Mucosa of stomach (tissue), 1 donor: Measurements from ENCODE around the gene DIS3L2.

Experiments used
- H3K27me3 ChIP-seq: one replicate; pipeline ENCODE4 v1.7.0; 2013; ENCODE audit warnings: mild to moderate bottlenecking, low read length; ENCODE audit not compliant: control insufficient read depth, insufficient read depth
- H3K36me3 ChIP-seq: one replicate; pipeline ENCODE4 v1.7.0; 2013; ENCODE audit warnings: low read length; ENCODE audit not compliant: control insufficient read depth, insufficient read depth
- H3K4me1 ChIP-seq: one replicate; pipeline ENCODE4 v1.7.0; 2013; ENCODE audit warnings: mild to moderate bottlenecking, low read length; ENCODE audit not compliant: control insufficient read depth, insufficient read depth
- H3K4me3 ChIP-seq: one replicate; pipeline ENCODE4 v1.7.0; 2013; ENCODE audit warnings: low read length
- H3K9ac ChIP-seq: one replicate; pipeline ENCODE4 v1.7.0; 2013; ENCODE audit warnings: mild to moderate bottlenecking, low read length, moderate library complexity
- H3K9me3 ChIP-seq: one replicate; pipeline ENCODE4 v1.7.0; 2013; ENCODE audit warnings: mild to moderate bottlenecking, low read length, moderate library complexity; ENCODE audit not compliant: control insufficient read depth
- donor health status: Pancreatic carcinoma.

Gene DIS3L2

GRCh38 chr2:231932985-231933915 is 28.3 kb upstream of the DIS3L2 start:
- Histone ChIP-seq H3K27me3 (peaks cover 25% of the 10 kb centered on the region), H3K4me1 (no peaks in the 10 kb centered on the region), H3K9me3 (no peaks in the 10 kb centered on the region), H3K9ac (no peak overlapping the region), H3K36me3 (no peaks in the 10 kb centered on the region), H3K4me3 (no peak overlapping the region)

GRCh38 chr2:231933916-231934401 is 27.6 kb upstream of the DIS3L2 start:
- Histone ChIP-seq H3K4me1 (no peaks in the 10 kb centered on the region), H3K27me3 (peaks cover 24% of the 10 kb centered on the region), H3K4me3 (no peak overlapping the region), H3K9me3 (no peaks in the 10 kb centered on the region), H3K36me3 (no peaks in the 10 kb centered on the region), H3K9ac (no peak overlapping the region)

DNA sequence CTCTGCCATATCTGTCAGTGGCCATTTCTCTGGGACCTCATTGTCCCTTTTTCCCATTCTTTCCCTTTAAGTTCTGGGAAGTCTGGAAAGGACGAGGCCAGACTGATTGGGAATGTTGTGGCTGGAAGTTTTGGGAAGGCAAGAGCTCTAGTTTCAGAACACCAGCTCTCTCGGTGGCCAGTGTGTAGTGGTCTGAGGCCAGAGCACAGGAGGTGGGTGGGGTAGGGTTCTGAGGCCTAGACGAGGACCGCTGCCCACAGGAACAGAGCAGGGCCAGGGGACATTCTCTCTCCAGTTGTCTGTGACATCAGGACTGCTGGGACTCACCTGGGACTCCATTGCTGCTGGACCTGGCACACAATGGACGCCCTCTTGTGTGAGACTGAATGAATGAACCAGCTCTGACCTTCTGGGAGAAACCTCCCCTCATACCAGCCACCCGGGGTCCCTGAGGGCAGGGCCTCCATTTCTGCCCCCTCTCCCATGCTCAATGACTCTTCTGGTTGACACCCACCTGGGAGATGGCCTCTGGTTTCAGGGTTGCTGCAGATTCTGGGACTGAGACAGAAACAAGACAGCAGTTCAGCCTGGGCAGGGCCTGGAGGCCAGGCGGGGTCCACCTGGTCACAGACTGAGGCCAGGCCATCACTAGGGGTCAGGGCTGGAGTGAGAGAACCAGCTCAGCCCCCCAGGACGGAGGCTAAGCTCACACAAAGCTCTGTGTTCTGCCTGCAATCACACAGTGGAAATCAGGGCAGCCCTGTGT is 26.9 kb upstream of the DIS3L2 start:
- Histone ChIP-seq H3K4me1 (no peaks in the 10 kb centered on the region), H3K9me3 (no peaks in the 10 kb centered on the region), H3K9ac (no peak overlapping the region), H3K27me3 (peaks cover 17% of the 10 kb centered on the region), H3K4me3 (no peak overlapping the region), H3K36me3 (no peaks in the 10 kb centered on the region)

- no peaks in the 10 kb centered on the region for H3K9me3 ChIP-seq
- H3K4me1 ChIP-seq, result no peaks in the 10 kb centered on the region
- no peak overlapping the region for H3K9ac ChIP-seq
- H3K36me3 ChIP-seq, result no peaks in the 10 kb centered on the region
- H3K4me3 ChIP-seq, result no peak overlapping the region
- peaks cover 12% of the 10 kb centered on the region for H3K27me3 ChIP-seq
Measured at GRCh38 chr2:231935207-231935524, 26.3 kb upstream of the DIS3L2 start.

DNA sequence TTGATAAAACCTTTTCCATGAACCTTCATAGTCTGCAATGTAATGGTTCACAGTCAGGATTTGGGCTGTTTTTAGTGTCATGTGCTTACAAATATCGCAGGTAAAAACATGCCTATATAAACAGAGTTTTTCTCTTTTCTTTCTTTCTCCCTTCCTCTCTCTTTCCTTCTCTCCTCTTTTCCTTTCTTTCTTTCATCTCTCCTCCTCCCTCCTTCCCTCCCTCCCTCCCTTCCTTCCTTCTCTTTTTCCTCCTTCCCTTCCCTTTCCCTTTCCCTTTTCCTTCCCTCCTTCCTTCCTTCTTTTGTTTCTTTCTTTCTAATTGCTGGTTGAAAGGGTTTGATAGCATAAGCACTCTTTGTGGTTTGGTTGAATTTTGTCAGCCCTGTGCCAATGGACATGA is 25.7 kb upstream of the DIS3L2 start:
- H3K4me1 ChIP-seq, result no peaks in the 10 kb centered on the region
- H3K4me3 ChIP-seq, result no peak overlapping the region
- peaks cover 6% of the 10 kb centered on the region for H3K27me3 ChIP-seq
- no peaks in the 10 kb centered on the region for H3K36me3 ChIP-seq
- no peaks in the 10 kb centered on the region for H3K9me3 ChIP-seq
- no peak overlapping the region for H3K9ac ChIP-seq

- Histone ChIP-seq H3K9ac (no peak overlapping the region), H3K9me3 (no peaks in the 10 kb centered on the region), H3K36me3 (no peaks in the 10 kb centered on the region), H3K4me1 (no peaks in the 10 kb centered on the region), H3K27me3 (peaks cover 3% of the 10 kb centered on the region), H3K4me3 (no peak overlapping the region)
Measured at GRCh38 chr2:231936491-231936890, 25.0 kb upstream of the DIS3L2 start.

DNA sequence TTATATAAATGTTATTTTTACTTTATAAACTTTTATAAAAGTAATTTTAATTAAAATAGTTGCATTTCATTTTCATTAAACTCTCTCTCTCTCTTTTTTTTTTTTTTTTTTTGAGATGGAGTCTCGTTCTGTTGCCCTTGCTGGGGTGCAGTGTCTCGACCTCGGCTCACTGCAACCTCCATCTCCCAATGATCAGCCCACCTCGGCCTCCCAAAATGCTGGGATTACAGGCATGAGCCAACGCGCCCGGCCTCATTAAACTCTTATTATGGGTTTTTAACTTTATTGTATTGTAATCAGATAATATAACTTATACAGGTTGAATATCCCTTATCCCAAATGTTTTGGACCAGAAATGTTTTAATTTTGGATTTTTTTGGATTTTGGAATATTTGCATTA is 24.5 kb upstream of the DIS3L2 start:
- Histone ChIP-seq H3K27me3 (peaks cover 6% of the 10 kb centered on the region), H3K36me3 (no peaks in the 10 kb centered on the region), H3K9me3 (no peaks in the 10 kb centered on the region), H3K4me1 (no peaks in the 10 kb centered on the region), H3K9ac (no peak overlapping the region), H3K4me3 (no peak overlapping the region)

GRCh38 chr2:231939022-231939421 is 22.5 kb upstream of the DIS3L2 start:
- H3K9ac ChIP-seq, result no peak overlapping the region
- H3K4me1 ChIP-seq, result no peaks in the 10 kb centered on the region
- H3K27me3 ChIP-seq, result peaks cover 6% of the 10 kb centered on the region
- H3K36me3 ChIP-seq, result no peaks in the 10 kb centered on the region
- no peaks in the 10 kb centered on the region for H3K9me3 ChIP-seq
- no peak overlapping the region for H3K4me3 ChIP-seq

DNA sequence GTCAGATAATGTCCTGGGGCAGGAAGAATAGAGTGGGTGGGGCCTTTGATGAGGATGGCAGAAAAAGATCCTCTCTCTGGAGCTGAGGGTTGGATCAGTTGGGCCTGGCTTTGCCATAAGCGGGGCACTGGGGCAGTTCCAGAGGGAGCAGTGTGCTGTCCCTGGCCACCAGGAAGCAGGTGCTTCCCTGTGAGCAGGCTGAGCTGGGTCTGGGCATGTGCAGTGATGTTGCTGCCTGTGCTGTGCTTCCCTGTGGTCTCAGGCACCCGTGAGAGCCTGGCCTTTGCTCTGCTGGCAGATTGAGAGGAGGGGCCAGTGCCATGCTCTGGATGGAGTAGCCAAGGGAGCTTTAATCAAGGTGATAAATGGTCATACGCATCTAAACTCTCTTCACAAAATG is 20.7 kb upstream of the DIS3L2 start:
- H3K9ac ChIP-seq, result no peak overlapping the region
- H3K36me3 ChIP-seq, result no peaks in the 10 kb centered on the region
- peaks cover 10% of the 10 kb centered on the region for H3K27me3 ChIP-seq
- H3K4me1 ChIP-seq, result no peaks in the 10 kb centered on the region
- no peaks in the 10 kb centered on the region for H3K9me3 ChIP-seq
- H3K4me3 ChIP-seq, result no peak overlapping the region

- Histone ChIP-seq H3K36me3 (no peaks in the 10 kb centered on the region), H3K9ac (no peak overlapping the region), H3K9me3 (no peaks in the 10 kb centered on the region)
Measured at GRCh38 chr2:231941673-231942072, 19.8 kb upstream of the DIS3L2 start.

GRCh38 chr2:231942180-231942579 is 19.3 kb upstream of the DIS3L2 start:
- Histone ChIP-seq H3K9me3 (no peaks in the 10 kb centered on the region), H3K4me3 (no peak overlapping the region), H3K36me3 (no peaks in the 10 kb centered on the region), H3K4me1 (no peaks in the 10 kb centered on the region), H3K9ac (no peak overlapping the region), H3K27me3 (peaks cover 10% of the 10 kb centered on the region)

More at GRCh38 chr2:231941673-231942072, 19.8 kb upstream of the DIS3L2 start:
- Histone ChIP-seq H3K27me3 (peaks cover 10% of the 10 kb centered on the region), H3K4me3 (no peak overlapping the region), H3K4me1 (no peaks in the 10 kb centered on the region)

DNA sequence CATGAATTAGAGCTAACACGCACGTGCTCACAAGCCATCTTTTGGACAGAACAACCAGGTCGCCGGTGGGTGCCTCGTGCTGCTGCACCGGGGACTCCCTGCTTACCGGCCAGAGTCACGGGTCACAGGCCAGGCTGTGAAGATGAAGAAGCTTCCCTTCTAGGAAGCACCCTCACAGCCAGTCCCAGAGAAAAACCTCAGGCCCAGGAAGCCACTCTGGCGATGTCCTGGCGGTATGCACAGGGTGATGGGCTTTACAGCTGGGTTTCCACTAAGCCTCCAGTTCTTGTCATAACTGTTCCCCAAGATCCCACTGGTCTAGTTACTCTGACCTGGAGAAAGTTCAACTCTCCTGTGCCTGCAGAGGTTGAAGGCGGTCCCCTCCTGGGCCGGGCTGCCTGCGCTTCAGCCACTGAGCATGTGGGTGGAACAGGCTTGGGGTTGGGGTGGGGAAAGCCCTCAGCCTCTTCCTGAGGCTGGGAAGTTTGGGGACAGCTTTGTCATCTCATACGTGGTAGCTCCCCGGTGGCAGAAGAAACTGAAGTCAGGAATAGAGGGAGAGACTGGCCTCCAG is 15.2 kb upstream of the DIS3L2 start:
- H3K36me3 ChIP-seq, result no peaks in the 10 kb centered on the region
- H3K9ac ChIP-seq, result no peak overlapping the region
- no peaks in the 10 kb centered on the region for H3K9me3 ChIP-seq
- no peak overlapping the region for H3K4me3 ChIP-seq
- H3K4me1 ChIP-seq, result no peaks in the 10 kb centered on the region
- peaks cover 8% of the 10 kb centered on the region for H3K27me3 ChIP-seq
